Neural progenitor cell (in vitro differentiated cells): ENCODE data around the gene PRDX3. TPM values are rescaled to one million over a fixed set of nuclear protein-coding genes. Genes with fewer than 3 reads are reported as not detected.
A peak's percentile ranks its signal among the peaks of the same experiment; 100 is the strongest.

Source experiments
- DNase-seq: peaks from one replicate; pipeline ENCODE4 v3.0.0-alpha.2; 2016; ENCODE audit warnings: low spot score
- H2AFZ ChIP-seq: fragments of 200-600 bp; sonication (generic); replicated peaks from 2 replicates; pipeline ENCODE4 v1.6.1; 2016; ENCODE audit warnings: antibody characterized with exemption
- H3F3A ChIP-seq: fragments of 200-600 bp; sonication (generic); 2 replicates; pipeline ENCODE4 v1.6.1; 2016; ENCODE audit warnings: antibody characterized with exemption, low read depth
- H3K27ac ChIP-seq: fragments of 200-600 bp; sonication (generic); 2 replicates; pipeline ENCODE4 v1.5.1; 2016; ENCODE audit warnings: mild to moderate bottlenecking
- H3K27me3 ChIP-seq: fragments of 200-600 bp; sonication (generic); 2 replicates; pipeline ENCODE4 v1.6.1; 2016; ENCODE audit warnings: mild to moderate bottlenecking, moderate library complexity
- H3K36me3 ChIP-seq: fragments of 200-600 bp; sonication (generic); 2 replicates; pipeline ENCODE4 v1.5.1; 2016
- H3K4me1 ChIP-seq: fragments of 200-600 bp; sonication (generic); 2 replicates; pipeline ENCODE4 v1.6.1; 2016; ENCODE audit warnings: mixed run types
- H3K4me2 ChIP-seq: fragments of 200-600 bp; sonication (generic); 2 replicates; pipeline ENCODE4 v1.6.1; 2016
- H3K4me3 ChIP-seq: fragments of 200-600 bp; sonication (generic); 2 replicates; pipeline ENCODE4 v1.5.1; 2016
- H3K79me2 ChIP-seq: fragments of 200-600 bp; sonication (generic); 2 replicates; pipeline ENCODE4 v1.6.1; 2016; ENCODE audit warnings: low read depth
- H3K9ac ChIP-seq: fragments of 200-600 bp; sonication (generic); 2 replicates; pipeline ENCODE4 v1.6.1; 2016
- H3K9me3 ChIP-seq: fragments of 200-600 bp; sonication (generic); 2 replicates; pipeline ENCODE4 v1.5.1; 2016; ENCODE audit warnings: low read depth
- H4K20me1 ChIP-seq: fragments of 200-600 bp; sonication (generic); 2 replicates; pipeline ENCODE4 v1.6.1; 2016; ENCODE audit warnings: low read depth
- H3K27ac Mint-ChIP-seq: 3 replicates; pipeline ENCODE4 v1.8.0; 2021; ENCODE audit warnings: mixed read lengths
- H3K27me3 Mint-ChIP-seq: 2 replicates; pipeline ENCODE4 v1.8.0; 2022; ENCODE audit warnings: low read depth, mild to moderate bottlenecking, inconsistent platforms, moderate library complexity, mixed read lengths; ENCODE audit not compliant: insufficient read depth
- H3K36me3 Mint-ChIP-seq: 3 replicates; pipeline ENCODE4 v1.8.0; 2021; ENCODE audit warnings: mixed read lengths
- H3K4me1 Mint-ChIP-seq: 3 replicates; pipeline ENCODE4 v1.8.0; 2021; ENCODE audit warnings: mixed read lengths
- H3K4me3 Mint-ChIP-seq: 3 replicates; pipeline ENCODE4 v1.8.0; 2021; ENCODE audit warnings: mild to moderate bottlenecking, moderate library complexity, mixed read lengths
- H3K9me3 Mint-ChIP-seq: 3 replicates; pipeline ENCODE4 v1.8.0; 2020; ENCODE audit warnings: mixed read lengths
- EZH2 ChIP-seq: fragments of 200-600 bp; sonication (generic); IDR thresholded peaks from 2 replicates; pipeline ENCODE4 v1.6.1; 2017; ENCODE audit warnings: antibody characterized with exemption, mild to moderate bottlenecking, moderate library complexity
- EZH2phosphoT487 ChIP-seq: fragments of 200-600 bp; sonication (generic); IDR thresholded peaks from 2 replicates; pipeline ENCODE4 v1.6.1; 2017; ENCODE audit warnings: antibody characterized with exemption
- total RNA-seq: library from RNA; depleted of rRNA; stranded (reverse); fragments of >200 nt; gene quantifications from 2 replicates; pipeline ENCODE4 v1.2.3, GENCODE V29; 2015; ENCODE audit warnings: low replicate concordance
- TF ChIP-seq, protein P1 (sequence below): fragments of 200-600 bp; sonication (generic); IDR thresholded peaks from 2 replicates; pipeline ENCODE4 v1.5.1; 2017; ENCODE audit warnings: antibody characterized with exemption, mild to moderate bottlenecking

PRDX3 gene
- total RNA-seq, 1 donor from 2014 or later, result 405 TPM

DNA sequence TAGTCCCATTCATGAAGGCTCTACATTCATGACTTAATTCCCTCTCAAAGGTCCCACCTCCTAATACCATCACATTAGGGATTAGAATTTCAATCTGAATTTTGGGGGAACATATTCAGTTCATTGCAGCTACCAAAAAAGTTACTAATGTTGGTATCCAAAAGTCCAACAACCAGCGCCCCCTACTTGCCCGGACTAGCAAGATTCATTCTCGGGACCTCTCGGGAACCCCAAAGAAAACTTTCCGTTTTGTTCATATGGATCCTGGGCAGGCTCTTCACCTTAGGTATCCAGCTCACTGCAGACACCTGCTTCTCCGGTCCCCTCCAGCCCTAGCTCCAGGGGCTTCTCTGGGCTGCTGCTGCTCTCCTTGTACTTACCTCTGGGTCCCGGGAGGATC, 19.8 kb upstream of the PRDX3 start:
- Mint-ChIP-seq H3K9me3 (no peaks in the 10 kb centered on the region), H3K27me3 (peaks cover 8% of the 10 kb centered on the region), H3K4me1 (peaks cover 15% of the 10 kb centered on the region), H3K27ac (no peak overlapping the region), H3K36me3 (no peaks in the 10 kb centered on the region), H3K4me3 (no peak overlapping the region)
- Histone ChIP-seq H3K36me3 (no peaks in the 10 kb centered on the region), H3K79me2 (no peaks in the 10 kb centered on the region), H3K27ac (no peak overlapping the region), H3K4me2 (no peak overlapping the region), H3F3A (peaks cover 10% of the 10 kb centered on the region), H3K9me3 (no peaks in the 10 kb centered on the region), H3K4me3 (no peak overlapping the region), H3K27me3 (no peaks in the 10 kb centered on the region), H3K4me1 (peaks cover 10% of the 10 kb centered on the region), H4K20me1 (no peaks in the 10 kb centered on the region), H3K9ac (no peak overlapping the region), H2AFZ (no peak overlapping the region)
- peak; percentile 51 for DNase-seq
- TF ChIP-seq, protein P1, sequence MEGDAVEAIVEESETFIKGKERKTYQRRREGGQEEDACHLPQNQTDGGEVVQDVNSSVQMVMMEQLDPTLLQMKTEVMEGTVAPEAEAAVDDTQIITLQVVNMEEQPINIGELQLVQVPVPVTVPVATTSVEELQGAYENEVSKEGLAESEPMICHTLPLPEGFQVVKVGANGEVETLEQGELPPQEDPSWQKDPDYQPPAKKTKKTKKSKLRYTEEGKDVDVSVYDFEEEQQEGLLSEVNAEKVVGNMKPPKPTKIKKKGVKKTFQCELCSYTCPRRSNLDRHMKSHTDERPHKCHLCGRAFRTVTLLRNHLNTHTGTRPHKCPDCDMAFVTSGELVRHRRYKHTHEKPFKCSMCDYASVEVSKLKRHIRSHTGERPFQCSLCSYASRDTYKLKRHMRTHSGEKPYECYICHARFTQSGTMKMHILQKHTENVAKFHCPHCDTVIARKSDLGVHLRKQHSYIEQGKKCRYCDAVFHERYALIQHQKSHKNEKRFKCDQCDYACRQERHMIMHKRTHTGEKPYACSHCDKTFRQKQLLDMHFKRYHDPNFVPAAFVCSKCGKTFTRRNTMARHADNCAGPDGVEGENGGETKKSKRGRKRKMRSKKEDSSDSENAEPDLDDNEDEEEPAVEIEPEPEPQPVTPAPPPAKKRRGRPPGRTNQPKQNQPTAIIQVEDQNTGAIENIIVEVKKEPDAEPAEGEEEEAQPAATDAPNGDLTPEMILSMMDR, result peak; percentile 52
- no peak for TF ChIP-seq EZH2phosphoT487

GRCh38 chr10:119197921-119198320, 19.3 kb upstream of the PRDX3 start:
- no peak overlapping the region for H3K27ac ChIP-seq
- no peaks in the 10 kb centered on the region for H3K9me3 Mint-ChIP-seq
- H3K4me1 Mint-ChIP-seq, result peaks cover 10% of the 10 kb centered on the region
- H3K27ac Mint-ChIP-seq, result no peak overlapping the region
- no peak overlapping the region for H2AFZ ChIP-seq
- H3K27me3 ChIP-seq, result no peaks in the 10 kb centered on the region
- H3K36me3 Mint-ChIP-seq, result no peaks in the 10 kb centered on the region
- no peaks in the 10 kb centered on the region for H4K20me1 ChIP-seq
- no peak overlapping the region for H3K9ac ChIP-seq
- H3K36me3 ChIP-seq, result no peaks in the 10 kb centered on the region
- H3K4me3 Mint-ChIP-seq, result no peak overlapping the region
- peaks cover 6% of the 10 kb centered on the region for H3K4me1 ChIP-seq
- TF ChIP-seq, protein P1, result no peak
- TF ChIP-seq EZH2, result no peak
- no peak for TF ChIP-seq EZH2phosphoT487
- H3K4me2 ChIP-seq, result no peak overlapping the region
- H3K4me3 ChIP-seq, result no peak overlapping the region
- H3K79me2 ChIP-seq, result no peaks in the 10 kb centered on the region
- DNase-seq, result no peak
- peaks cover 5% of the 10 kb centered on the region for H3F3A ChIP-seq
- peaks cover 8% of the 10 kb centered on the region for H3K27me3 Mint-ChIP-seq
- no peaks in the 10 kb centered on the region for H3K9me3 ChIP-seq

GRCh38 chr10:119191881-119192280, 13.3 kb upstream of the PRDX3 start:
- Histone ChIP-seq H3K27me3 (no peaks in the 10 kb centered on the region), H4K20me1 (no peaks in the 10 kb centered on the region), H3F3A (no peaks in the 10 kb centered on the region), H3K9ac (no peak overlapping the region), H3K79me2 (no peaks in the 10 kb centered on the region), H3K9me3 (no peaks in the 10 kb centered on the region), H3K4me3 (no peak overlapping the region), H3K4me1 (no peaks in the 10 kb centered on the region), H3K4me2 (no peak overlapping the region), H2AFZ (no peak overlapping the region), H3K36me3 (no peaks in the 10 kb centered on the region), H3K27ac (no peak overlapping the region)
- Mint-ChIP-seq H3K27ac (no peak overlapping the region), H3K36me3 (no peaks in the 10 kb centered on the region), H3K4me3 (no peak overlapping the region), H3K9me3 (no peaks in the 10 kb centered on the region), H3K27me3 (peaks cover 6% of the 10 kb centered on the region), H3K4me1 (peaks cover 6% of the 10 kb centered on the region)
- no peak for DNase-seq
- TF ChIP-seq EZH2phosphoT487, result no peak
- TF ChIP-seq, protein P1, result no peak
